WTC11 (cell line): ENCODE data around the gene MLX. TPM values are rescaled to one million over a fixed set of nuclear protein-coding genes. Genes with fewer than 3 reads are reported as not detected.

Experiments
- ATAC-seq: fragments of 200-7000 bp; cut with Tn5 transposase; 2 replicates; pipeline ENCODE4 v1.10.0; 2021; ENCODE audit warnings: mild to moderate bottlenecking, moderate library complexity
- CTCF ChIA-PET: fragments of 300-600 bp; sonication (Branson Sonifier 250); formaldehyde crosslinking; loops from one replicate; lab custom pipeline; 2021; ENCODE audit warnings: antibody characterized with exemption; lab: Charles Lee
- POLR2A ChIA-PET: fragments of 350-600 bp; sonication (Branson Sonifier 250); formaldehyde crosslinking; loops from one replicate; lab custom pipeline; 2021; ENCODE audit warnings: antibody characterized with exemption; lab: Charles Lee
- DNase-seq: peaks from one replicate; pipeline ENCODE4 v3.0.0; 2021; ENCODE audit warnings: low spot score
- H3K27ac Mint-ChIP-seq: 2 replicates; pipeline ENCODE4 v1.8.0; 2021; ENCODE audit warnings: mixed read lengths
- H3K27me3 Mint-ChIP-seq: 2 replicates; pipeline ENCODE4 v1.8.0; 2021; ENCODE audit warnings: low read depth, mild to moderate bottlenecking, moderate library complexity, mixed read lengths
- H3K36me3 Mint-ChIP-seq: 2 replicates; pipeline ENCODE4 v1.8.0; 2021; ENCODE audit warnings: mixed read lengths
- H3K4me1 Mint-ChIP-seq: 2 replicates; pipeline ENCODE4 v1.8.0; 2022; ENCODE audit warnings: mixed read lengths
- H3K4me3 Mint-ChIP-seq: 2 replicates; pipeline ENCODE4 v1.8.0; 2021; ENCODE audit warnings: mild to moderate bottlenecking, moderate library complexity, mixed read lengths
- H3K9me3 Mint-ChIP-seq: 2 replicates; pipeline ENCODE4 v1.8.0; 2021; ENCODE audit warnings: mixed read lengths
- ATF1 ChIP-seq: sonication (generic); formaldehyde crosslinking; IDR thresholded peaks from 2 replicates; pipeline ENCODE4 v1.8.1; 2023; ENCODE audit warnings: mild to moderate bottlenecking, moderate library complexity, missing genetic modification reagents
- CBFB ChIP-seq: sonication (generic); formaldehyde crosslinking; IDR thresholded peaks from 2 replicates; pipeline ENCODE4 v1.8.1; 2022; ENCODE audit warnings: mild to moderate bottlenecking, low read depth, missing genetic modification reagents
- EMX1 ChIP-seq: fragments of 250-450 bp; sonication (Bioruptor Pico); IDR thresholded peaks from 2 replicates; pipeline ENCODE4 v1.8.0; 2021; ENCODE audit warnings: mild to moderate bottlenecking
- FOXJ3 ChIP-seq: sonication (generic); formaldehyde crosslinking; IDR thresholded peaks from 2 replicates; pipeline ENCODE4 v1.9.0; 2021; ENCODE audit warnings: missing genetic modification reagents, mild to moderate bottlenecking, borderline replicate concordance
- OVOL2 ChIP-seq: fragments of 250-450 bp; sonication (Bioruptor Pico); IDR thresholded peaks from 2 replicates; pipeline ENCODE4 v1.9.0; 2021; ENCODE audit warnings: mild to moderate bottlenecking, borderline replicate concordance
- RELA ChIP-seq: sonication (generic); formaldehyde crosslinking; IDR thresholded peaks from 2 replicates; pipeline ENCODE4 v1.8.1; 2022; ENCODE audit warnings: missing genetic modification reagents, mild to moderate bottlenecking, borderline replicate concordance
- SMAD3 ChIP-seq: sonication (generic); formaldehyde crosslinking; IDR thresholded peaks from 2 replicates; pipeline ENCODE4 v1.8.0; 2022; ENCODE audit warnings: missing genetic modification reagents, mild to moderate bottlenecking, borderline replicate concordance
- SOX15 ChIP-seq: fragments of 250-450 bp; sonication (Bioruptor Pico); IDR thresholded peaks from 2 replicates; pipeline ENCODE4 v1.9.0; 2021; ENCODE audit warnings: mild to moderate bottlenecking
- TEAD1 ChIP-seq: sonication (generic); formaldehyde crosslinking; IDR thresholded peaks from 2 replicates; pipeline ENCODE4 v1.8.0; 2022; ENCODE audit warnings: mild to moderate bottlenecking, missing genetic modification reagents
- ZNF219 ChIP-seq: sonication (generic); formaldehyde crosslinking; IDR thresholded peaks from 2 replicates; pipeline ENCODE4 v1.8.0; 2023; ENCODE audit warnings: missing genetic modification reagents, mild to moderate bottlenecking, borderline replicate concordance
- ZNF232 ChIP-seq: sonication (generic); formaldehyde crosslinking; IDR thresholded peaks from 2 replicates; pipeline ENCODE4 v1.8.0; 2022; ENCODE audit warnings: mild to moderate bottlenecking, missing genetic modification reagents
- ZNF263 ChIP-seq: sonication (generic); formaldehyde crosslinking; IDR thresholded peaks from 2 replicates; pipeline ENCODE4 v1.8.1; 2022; ENCODE audit warnings: low read depth, mild to moderate bottlenecking, moderate library complexity, missing genetic modification reagents
- ZNF423 ChIP-seq: fragments of 250-450 bp; sonication (Bioruptor Pico); IDR thresholded peaks from 2 replicates; pipeline ENCODE4 v2.1.2; 2022; ENCODE audit warnings: mild to moderate bottlenecking, moderate library complexity
- ZNF671 ChIP-seq: fragments of 250-450 bp; sonication (Bioruptor Pico); IDR thresholded peaks from 2 replicates; pipeline ENCODE4 v1.8.0; 2021; ENCODE audit warnings: mild to moderate bottlenecking
- total RNA-seq: library from RNA; stranded (reverse); gene quantifications from 3 replicates; pipeline ENCODE4 v1.2.3, GENCODE V29; 2021
- TF ChIP-seq, protein P1 (sequence below): sonication (generic); formaldehyde crosslinking; IDR thresholded peaks from 2 replicates; pipeline ENCODE4 v1.8.1; 2022; ENCODE audit warnings: mild to moderate bottlenecking, moderate library complexity, missing genetic modification reagents
- TF ChIP-seq, protein P2 (sequence below): sonication (generic); formaldehyde crosslinking; IDR thresholded peaks from 2 replicates; pipeline ENCODE4 v1.8.1; 2023; ENCODE audit warnings: mild to moderate bottlenecking, missing genetic modification reagents
- TF ChIP-seq, protein P3 (sequence below): sonication (generic); formaldehyde crosslinking; IDR thresholded peaks from 2 replicates; pipeline ENCODE4 v1.8.1; 2022; ENCODE audit warnings: low read depth, mild to moderate bottlenecking, moderate library complexity, missing genetic modification reagents, borderline replicate concordance
- TF ChIP-seq, protein P4 (sequence below): sonication (generic); formaldehyde crosslinking; IDR thresholded peaks from 2 replicates; pipeline ENCODE4 v1.8.1; 2023; ENCODE audit warnings: mild to moderate bottlenecking, missing genetic modification reagents, moderate library complexity
- TF ChIP-seq, protein P5 (sequence below): fragments of 250-450 bp; sonication (Bioruptor Pico); conservative IDR thresholded peaks from 2 replicates; pipeline ENCODE4 v1.9.0; 2021; ENCODE audit warnings: mild to moderate bottlenecking

The MLX gene
- total RNA-seq, 1 experiment from 2014 or later, result 34.9 TPM

DNA sequence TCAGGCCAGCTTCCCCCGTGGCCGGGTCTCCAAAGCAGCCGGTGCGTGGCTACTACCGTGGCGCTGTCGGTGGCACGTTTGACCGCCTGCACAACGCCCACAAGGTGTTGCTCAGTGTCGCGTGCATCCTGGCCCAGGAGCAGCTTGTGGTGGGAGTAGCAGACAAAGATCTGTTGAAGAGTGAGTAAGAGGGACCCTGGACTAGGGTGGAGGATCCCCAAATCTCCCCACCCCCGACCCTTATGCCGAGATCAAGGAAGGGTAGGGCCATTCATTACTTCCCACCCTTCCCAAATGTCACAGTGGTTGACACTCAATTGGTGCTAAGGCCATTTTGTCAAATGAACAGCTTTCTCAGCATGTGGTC, 3.8 kb upstream of the MLX start:
- ChIA-PET CTCF (interaction anchor here (0.9 to 1.6 kb wide), 4 partner anchors 14 to 118 kb away, joined by 3 to 7 read pairs (median 4); partner anchors contain the start of gene CCR10), POLR2A (no interaction called here)
- DNase-seq, result no peak
- Mint-ChIP-seq H3K36me3 (peaks cover 3% of the 10 kb centered on the region), H3K4me3 (peak overlapping the region; percentile 88), H3K9me3 (no peaks in the 10 kb centered on the region), H3K27me3 (no peaks in the 10 kb centered on the region), H3K4me1 (peaks cover 22% of the 10 kb centered on the region), H3K27ac (no peak overlapping the region)
- TF ChIP-seq SOX15, result no peak
- TF ChIP-seq RELA (CRISPR knock-in tag), result 0 out of 2 replicates have a peak, but pooled peaks have one; percentile 27
- no peak for ATAC-seq

DNA sequence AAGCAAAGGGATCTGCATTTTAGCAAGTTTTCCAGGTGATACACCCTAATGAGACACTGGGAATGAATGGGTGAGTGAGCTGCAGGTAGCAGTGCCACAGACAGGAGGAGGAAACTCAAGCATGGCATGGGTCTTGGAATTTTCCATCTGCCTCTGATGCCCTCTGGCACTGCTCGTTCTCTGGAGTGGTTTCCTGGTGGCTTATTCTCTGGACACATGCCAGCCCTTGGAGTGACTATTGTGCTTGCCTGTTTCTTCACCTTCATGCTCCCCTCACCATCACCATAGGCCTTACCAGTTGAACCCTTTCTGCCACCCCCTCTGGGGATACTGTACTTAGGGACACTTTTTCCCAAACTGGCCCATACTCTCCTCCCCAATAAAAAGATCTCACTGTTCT, 3.4 kb upstream of the MLX start:
- Mint-ChIP-seq H3K27me3 (no peaks in the 10 kb centered on the region), H3K9me3 (no peaks in the 10 kb centered on the region), H3K4me3 (peak overlapping the region; percentile 88), H3K4me1 (peaks cover 22% of the 10 kb centered on the region), H3K36me3 (peaks cover 3% of the 10 kb centered on the region), H3K27ac (no peak overlapping the region; the same call in 1 of the 2 replicates)
- DNase-seq, result no peak
- no peak for ATAC-seq
- ChIA-PET POLR2A (no interaction called here), CTCF (interaction anchor here (0.9 to 1.6 kb wide), 3 partner anchors 15 to 118 kb away, joined by 4 to 7 read pairs (median 4); partner anchors contain the start of gene CCR10)
- TF ChIP-seq ZNF232 (CRISPR knock-in tag) (no peak), ZNF671 (CRISPR knock-in tag) (no peak), FOXJ3 (CRISPR knock-in tag) (no peak)
- TF ChIP-seq, protein P1, sequence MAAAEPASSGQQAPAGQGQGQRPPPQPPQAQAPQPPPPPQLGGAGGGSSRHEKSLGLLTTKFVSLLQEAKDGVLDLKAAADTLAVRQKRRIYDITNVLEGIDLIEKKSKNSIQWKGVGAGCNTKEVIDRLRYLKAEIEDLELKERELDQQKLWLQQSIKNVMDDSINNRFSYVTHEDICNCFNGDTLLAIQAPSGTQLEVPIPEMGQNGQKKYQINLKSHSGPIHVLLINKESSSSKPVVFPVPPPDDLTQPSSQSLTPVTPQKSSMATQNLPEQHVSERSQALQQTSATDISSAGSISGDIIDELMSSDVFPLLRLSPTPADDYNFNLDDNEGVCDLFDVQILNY (CRISPR knock-in tag), result no peak

DNA sequence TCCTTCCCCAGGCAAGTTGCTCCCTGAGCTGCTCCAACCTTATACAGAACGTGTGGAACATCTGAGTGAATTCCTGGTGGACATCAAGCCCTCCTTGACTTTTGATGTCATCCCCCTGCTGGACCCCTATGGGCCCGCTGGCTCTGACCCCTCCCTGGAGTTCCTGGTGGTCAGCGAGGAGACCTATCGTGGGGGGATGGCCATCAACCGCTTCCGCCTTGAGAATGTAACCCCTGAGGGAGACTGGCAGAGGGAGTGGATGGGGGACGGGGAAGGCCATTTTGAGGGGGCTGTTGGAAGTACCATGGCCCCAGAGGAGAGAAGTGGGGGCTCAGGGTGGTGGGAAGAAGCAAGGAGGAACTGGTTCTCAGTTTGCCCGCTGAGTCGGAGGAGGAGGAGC, 3.0 kb upstream of the MLX start:
- ChIA-PET CTCF (interaction anchor here (1.3 to 1.6 kb wide), 2 partner anchors 14 to 15 kb away, joined by 4 to 7 read pairs; no protein-coding TSS in a partner anchor), POLR2A (no interaction called here)
- H3K4me3 Mint-ChIP-seq, result peak overlapping the region; percentile 88
- peaks cover 7% of the 10 kb centered on the region for H3K36me3 Mint-ChIP-seq
- no peak for ATAC-seq
- H3K27me3 Mint-ChIP-seq, result no peaks in the 10 kb centered on the region
- no peak overlapping the region; the same call in 1 of the 2 replicates for H3K27ac Mint-ChIP-seq
- H3K4me1 Mint-ChIP-seq, result peaks cover 22% of the 10 kb centered on the region
- no peak for DNase-seq
- no peaks in the 10 kb centered on the region for H3K9me3 Mint-ChIP-seq
- TF ChIP-seq, protein P2, sequence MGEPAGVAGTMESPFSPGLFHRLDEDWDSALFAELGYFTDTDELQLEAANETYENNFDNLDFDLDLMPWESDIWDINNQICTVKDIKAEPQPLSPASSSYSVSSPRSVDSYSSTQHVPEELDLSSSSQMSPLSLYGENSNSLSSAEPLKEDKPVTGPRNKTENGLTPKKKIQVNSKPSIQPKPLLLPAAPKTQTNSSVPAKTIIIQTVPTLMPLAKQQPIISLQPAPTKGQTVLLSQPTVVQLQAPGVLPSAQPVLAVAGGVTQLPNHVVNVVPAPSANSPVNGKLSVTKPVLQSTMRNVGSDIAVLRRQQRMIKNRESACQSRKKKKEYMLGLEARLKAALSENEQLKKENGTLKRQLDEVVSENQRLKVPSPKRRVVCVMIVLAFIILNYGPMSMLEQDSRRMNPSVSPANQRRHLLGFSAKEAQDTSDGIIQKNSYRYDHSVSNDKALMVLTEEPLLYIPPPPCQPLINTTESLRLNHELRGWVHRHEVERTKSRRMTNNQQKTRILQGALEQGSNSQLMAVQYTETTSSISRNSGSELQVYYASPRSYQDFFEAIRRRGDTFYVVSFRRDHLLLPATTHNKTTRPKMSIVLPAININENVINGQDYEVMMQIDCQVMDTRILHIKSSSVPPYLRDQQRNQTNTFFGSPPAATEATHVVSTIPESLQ (CRISPR knock-in tag), result no peak
- TF ChIP-seq ZNF423 (no peak), OVOL2 (CRISPR knock-in tag) (no peak), ZNF671 (CRISPR knock-in tag) (no peak), SOX15 (no peak), TEAD1 (CRISPR knock-in tag) (no peak), EMX1 (CRISPR knock-in tag) (no peak), SMAD3 (no peak), CBFB (CRISPR knock-in tag) (no peak), ZNF219 (CRISPR knock-in tag) (no peak), ZNF263 (CRISPR knock-in tag) (no peak), ATF1 (CRISPR knock-in tag) (no peak)
- TF ChIP-seq, protein P3, sequence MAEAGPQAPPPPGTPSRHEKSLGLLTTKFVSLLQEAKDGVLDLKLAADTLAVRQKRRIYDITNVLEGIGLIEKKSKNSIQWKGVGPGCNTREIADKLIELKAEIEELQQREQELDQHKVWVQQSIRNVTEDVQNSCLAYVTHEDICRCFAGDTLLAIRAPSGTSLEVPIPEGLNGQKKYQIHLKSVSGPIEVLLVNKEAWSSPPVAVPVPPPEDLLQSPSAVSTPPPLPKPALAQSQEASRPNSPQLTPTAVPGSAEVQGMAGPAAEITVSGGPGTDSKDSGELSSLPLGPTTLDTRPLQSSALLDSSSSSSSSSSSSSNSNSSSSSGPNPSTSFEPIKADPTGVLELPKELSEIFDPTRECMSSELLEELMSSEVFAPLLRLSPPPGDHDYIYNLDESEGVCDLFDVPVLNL (CRISPR knock-in tag), result no peak
- TF ChIP-seq, protein P4, sequence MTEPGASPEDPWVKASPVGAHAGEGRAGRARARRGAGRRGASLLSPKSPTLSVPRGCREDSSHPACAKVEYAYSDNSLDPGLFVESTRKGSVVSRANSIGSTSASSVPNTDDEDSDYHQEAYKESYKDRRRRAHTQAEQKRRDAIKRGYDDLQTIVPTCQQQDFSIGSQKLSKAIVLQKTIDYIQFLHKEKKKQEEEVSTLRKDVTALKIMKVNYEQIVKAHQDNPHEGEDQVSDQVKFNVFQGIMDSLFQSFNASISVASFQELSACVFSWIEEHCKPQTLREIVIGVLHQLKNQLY (CRISPR knock-in tag), result no peak
- TF ChIP-seq, protein P5, sequence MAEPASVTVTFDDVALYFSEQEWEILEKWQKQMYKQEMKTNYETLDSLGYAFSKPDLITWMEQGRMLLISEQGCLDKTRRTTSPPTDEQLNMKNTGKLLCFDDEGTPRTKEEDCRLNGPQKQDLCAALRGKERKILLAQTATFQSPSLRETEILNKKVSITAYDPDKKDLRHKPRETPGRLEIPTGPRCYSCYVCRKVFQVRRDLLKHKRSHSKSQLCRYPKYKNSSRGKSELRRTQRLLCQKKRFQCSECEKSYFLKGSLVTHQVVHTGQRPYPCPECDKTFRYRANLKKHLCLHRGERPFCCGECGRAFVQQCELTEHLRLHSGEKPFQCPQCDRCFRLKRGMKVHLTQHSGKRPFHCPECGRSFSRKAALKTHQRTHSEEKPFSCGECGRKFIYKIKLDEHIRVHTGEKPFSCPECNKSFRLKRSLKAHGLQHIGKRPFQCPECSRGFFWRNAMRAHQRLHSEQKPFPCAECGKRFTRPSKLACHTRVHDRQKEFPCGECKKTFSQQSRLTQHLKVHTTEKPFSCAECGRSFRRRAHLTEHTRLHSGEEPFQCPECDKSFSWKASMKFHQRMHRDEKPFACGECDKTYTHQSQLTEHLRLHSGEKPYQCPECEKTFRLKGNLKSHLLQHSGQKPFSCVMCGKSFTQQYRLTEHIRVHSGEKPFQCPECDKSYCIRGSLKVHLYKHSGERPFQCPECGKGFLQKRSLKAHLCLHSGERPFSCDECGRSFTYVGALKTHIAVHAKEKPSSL (CRISPR knock-in tag), result no peak
